ENCODE measurements around the gene TNXB.

GRCh38 chr6:32107406-32107805 is 1.7 kb downstream of the TNXB start:
- TF ChIP-seq CTCF (IDR thresholded peaks at IDR 0.05): no peak
- TF ChIP-seq POLR2A (IDR thresholded peaks at IDR 0.05; ENCODE audit: low read depth): no peak
- TF ChIP-seq EP300 (IDR thresholded peaks at IDR 0.05): no peak

Measured in esophagus muscularis mucosa (tissue), 4 donors.